ENCODE results near the gene C19orf81.

DNA sequence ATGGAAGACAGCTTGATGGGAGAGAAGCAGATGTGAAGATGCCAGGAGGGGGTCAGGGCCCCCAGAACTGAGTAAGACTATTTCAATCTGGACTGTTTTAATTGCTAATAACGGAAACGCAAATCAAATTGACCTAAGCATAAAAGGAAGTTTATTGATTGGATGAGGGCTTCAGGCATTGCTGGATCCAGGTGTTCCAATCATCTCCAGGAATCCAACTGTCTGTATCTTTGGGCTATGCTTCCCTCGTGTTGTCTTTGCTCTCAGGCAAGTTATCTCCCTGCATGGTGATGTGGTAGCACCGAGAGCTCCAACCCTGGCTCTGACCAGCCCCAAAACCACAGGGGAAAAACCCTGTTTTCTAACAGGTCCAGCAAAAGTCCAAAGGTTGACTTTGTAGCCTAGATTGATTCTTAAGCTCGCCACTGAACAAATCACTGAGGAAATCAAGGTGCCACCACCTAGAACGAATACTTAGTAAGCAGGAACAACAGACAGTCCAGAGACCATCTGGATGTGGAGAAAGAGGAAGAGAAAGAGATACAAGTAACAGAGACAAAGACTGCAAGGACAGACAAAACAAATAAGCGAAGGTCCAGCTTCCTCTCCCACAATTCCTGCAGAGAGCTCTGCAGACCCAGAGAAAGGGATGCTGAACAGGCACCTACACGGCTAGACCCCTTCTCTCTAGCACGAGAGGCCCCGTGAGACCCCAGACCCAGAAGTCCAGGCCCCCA is 1.2 kb upstream of the C19orf81 start:
- TF ChIP-seq POLR2AphosphoS5 (IDR thresholded peaks at IDR 0.05) = no peak
- TF ChIP-seq, protein P1, sequence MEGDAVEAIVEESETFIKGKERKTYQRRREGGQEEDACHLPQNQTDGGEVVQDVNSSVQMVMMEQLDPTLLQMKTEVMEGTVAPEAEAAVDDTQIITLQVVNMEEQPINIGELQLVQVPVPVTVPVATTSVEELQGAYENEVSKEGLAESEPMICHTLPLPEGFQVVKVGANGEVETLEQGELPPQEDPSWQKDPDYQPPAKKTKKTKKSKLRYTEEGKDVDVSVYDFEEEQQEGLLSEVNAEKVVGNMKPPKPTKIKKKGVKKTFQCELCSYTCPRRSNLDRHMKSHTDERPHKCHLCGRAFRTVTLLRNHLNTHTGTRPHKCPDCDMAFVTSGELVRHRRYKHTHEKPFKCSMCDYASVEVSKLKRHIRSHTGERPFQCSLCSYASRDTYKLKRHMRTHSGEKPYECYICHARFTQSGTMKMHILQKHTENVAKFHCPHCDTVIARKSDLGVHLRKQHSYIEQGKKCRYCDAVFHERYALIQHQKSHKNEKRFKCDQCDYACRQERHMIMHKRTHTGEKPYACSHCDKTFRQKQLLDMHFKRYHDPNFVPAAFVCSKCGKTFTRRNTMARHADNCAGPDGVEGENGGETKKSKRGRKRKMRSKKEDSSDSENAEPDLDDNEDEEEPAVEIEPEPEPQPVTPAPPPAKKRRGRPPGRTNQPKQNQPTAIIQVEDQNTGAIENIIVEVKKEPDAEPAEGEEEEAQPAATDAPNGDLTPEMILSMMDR (IDR thresholded peaks at IDR 0.05) = no peak

Measured in esophagus muscularis mucosa (tissue), 3 donors.